GM10847 (cell line): ENCODE measurements around the gene ATXN3.

ENCODE experiments used
- POLR2A ChIP-seq: IDR thresholded peaks from 2 replicates; pipeline ENCODE4 v1.6.1; 2011; ENCODE audit not compliant: insufficient read length; ENCODE audit errors: extremely low read depth

Gene ATXN3

GRCh38 chr14:92033906-92034687 is 72.3 kb downstream of the ATXN3 start:
- no peak for TF ChIP-seq POLR2A

- no peak for TF ChIP-seq POLR2A
These were observed 72.9 kb downstream of the ATXN3 start for GRCh38 chr14:92033433-92033832.

GRCh38 chr14:92026548-92027190 is 79.7 kb downstream of the ATXN3 start:
- no peak for TF ChIP-seq POLR2A

GRCh38 chr14:92022036-92022435 is 84.3 kb downstream of the ATXN3 start:
- TF ChIP-seq POLR2A, result no peak

- no peak for TF ChIP-seq POLR2A
These were observed 84.9 kb downstream of the ATXN3 start for GRCh38 chr14:92021523-92021922.

GRCh38 chr14:92014040-92014439 is 92.3 kb downstream of the ATXN3 start:
- no peak for TF ChIP-seq POLR2A

GRCh38 chr14:92012121-92012748 is 94.1 kb downstream of the ATXN3 start:
- no peak for TF ChIP-seq POLR2A

GRCh38 chr14:92010644-92011043 is 95.7 kb downstream of the ATXN3 start:
- TF ChIP-seq POLR2A, result no peak

- no peak for TF ChIP-seq POLR2A
These were observed 96.8 kb downstream of the ATXN3 start for GRCh38 chr14:92009604-92010003.
